Testis (tissue), 2 donors: Measurements from ENCODE around the gene FARP1.

Experiments
- CTCF ChIP-seq, 3 experiments: fragments of 450-650 bp in 2 of 3; fragments of 200-600 bp in 1 of 3; sonication (generic) in 1 of 3; IDR thresholded peaks; one replicate each; pipeline ENCODE4 v1.5.1; 2016 to 2019; ENCODE audit warnings: antibody characterized with exemption in 3 of 3, mild to moderate bottlenecking in 2 of 3, moderate library complexity in 1 of 3
- POLR2A ChIP-seq: fragments of 450-650 bp; IDR thresholded peaks from one replicate; pipeline ENCODE4 v1.6.1; 2017; ENCODE audit warnings: antibody characterized with exemption, mild to moderate bottlenecking, moderate library complexity

DNA sequence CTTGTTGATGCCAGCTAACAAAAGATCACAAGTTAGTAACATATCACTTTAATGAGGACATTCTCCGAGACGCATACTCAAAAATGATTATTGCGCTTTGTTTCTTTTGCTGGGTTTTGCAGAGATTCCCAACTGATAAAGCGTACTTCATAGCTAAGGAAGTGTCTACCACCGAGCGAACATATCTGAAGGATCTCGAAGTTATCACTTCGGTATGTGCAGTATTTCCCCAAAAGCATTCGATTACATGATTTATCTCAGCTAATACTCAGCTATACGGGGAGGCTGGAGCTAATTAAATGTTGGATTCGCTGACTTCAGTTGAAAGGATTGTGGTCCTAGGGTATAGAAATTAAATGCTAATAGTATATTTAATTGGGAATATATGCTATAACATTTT, 267.7 kb downstream of the FARP1 start:
- TF ChIP-seq POLR2A (no peak), CTCF (IDR thresholded peaks at IDR 0.05) (no peak)
